ENCODE data around the gene NHSL2. TPM values are rescaled to one million over a fixed set of nuclear protein-coding genes. Genes with fewer than 3 reads are reported as not detected.
"Not testable (repeated sequence)": the region's sequence is repeated elsewhere in the genome, so short reads cannot be mapped to it uniquely, and the experiment has no call there.

The NHSL2 gene
- total and polyA plus RNA-seq, 8 donors = 7.0 to 15.3 (median 9.5) TPM

- H3K27me3 ChIP-seq = peaks cover 0 to 12% of the 10 kb centered on the region in 2 donors
- H3K27ac ChIP-seq = no peak overlapping the region
- H3K9me3 ChIP-seq = no peaks in the 10 kb centered on the region
- no peaks in the 10 kb centered on the region for H3K4me1 ChIP-seq
- H3K36me3 ChIP-seq = no peaks in the 10 kb centered on the region
- ATAC-seq = no peak
- H3K4me3 ChIP-seq = no peak overlapping the region
- DNase-seq = no peak
- TF ChIP-seq CTCF (IDR thresholded peaks at IDR 0.05) = no peak
- intact Hi-C loops (cut with DNase I) = no loop called here
These were observed 43.3 kb downstream of the NHSL2 start for GRCh38 chrX:71953946-71954345.

GRCh38 chrX:71954458-71954857 lies 43.8 kb downstream of the NHSL2 start:
- Histone ChIP-seq H3K27me3 (peaks cover 0 to 12% of the 10 kb centered on the region in 2 donors), H3K4me1 (no peaks in the 10 kb centered on the region), H3K4me3 (no peak overlapping the region), H3K36me3 (no peaks in the 10 kb centered on the region), H3K9me3 (no peaks in the 10 kb centered on the region), H3K27ac (no peak overlapping the region)
- ATAC-seq (no peak), DNase-seq (no peak)
- intact Hi-C loops (cut with DNase I) = no loop called here
- TF ChIP-seq CTCF (IDR thresholded peaks at IDR 0.05) = no peak

GRCh38 chrX:71955530-71956120 lies 45.0 kb downstream of the NHSL2 start:
- peaks cover 0 to 12% of the 10 kb centered on the region in 2 donors for H3K27me3 ChIP-seq
- DNase-seq (no peak), ATAC-seq (no peak)
- H3K36me3 ChIP-seq = no peaks in the 10 kb centered on the region
- H3K9me3 ChIP-seq = no peaks in the 10 kb centered on the region
- no peak overlapping the region for H3K27ac ChIP-seq
- H3K4me1 ChIP-seq = no peaks in the 10 kb centered on the region
- intact Hi-C loops (cut with DNase I) = no loop called here
- no peak overlapping the region for H3K4me3 ChIP-seq
- TF ChIP-seq CTCF (IDR thresholded peaks at IDR 0.05) = no peak

- no peak for DNase-seq
- H3K27me3 ChIP-seq = no peaks in the 10 kb centered on the region
- no peak for TF ChIP-seq CTCF (IDR thresholded peaks at IDR 0.05)
- no peak overlapping the region for H3K27ac ChIP-seq
- no peak for ATAC-seq
- intact Hi-C loops (cut with DNase I) = no loop called here
- H3K4me1 ChIP-seq = no peaks in the 10 kb centered on the region
- no peak overlapping the region for H3K4me3 ChIP-seq
- no peaks in the 10 kb centered on the region for H3K9me3 ChIP-seq
- H3K36me3 ChIP-seq = no peaks in the 10 kb centered on the region
These were observed 47.6 kb downstream of the NHSL2 start for GRCh38 chrX:71958281-71958675.

- H3K4me3 ChIP-seq; H3K27ac ChIP-seq; H3K4me1 ChIP-seq; H3K27me3 ChIP-seq; H3K9me3 ChIP-seq; H3K36me3 ChIP-seq; intact Hi-C loops (cut with DNase I); DNase-seq; ATAC-seq: not testable (repeated sequence)
These were observed 53.5 kb downstream of the NHSL2 start for GRCh38 chrX:71964184-71964583.

GRCh38 chrX:71974916-71975315 lies 64.3 kb downstream of the NHSL2 start:
- no peaks in the 10 kb centered on the region for H3K9me3 ChIP-seq

More at GRCh38 chrX:71974916-71975315, 64.3 kb downstream of the NHSL2 start:
- no peak overlapping the region for H3K4me3 ChIP-seq
- no peak for ATAC-seq
- H3K27ac ChIP-seq = no peak overlapping the region
- DNase-seq = no peak
- H3K36me3 ChIP-seq = no peaks in the 10 kb centered on the region
- peaks cover 0 to 5% of the 10 kb centered on the region in 2 donors for H3K27me3 ChIP-seq
- intact Hi-C loops (cut with DNase I) = no loop called here
- no peaks in the 10 kb centered on the region for H3K4me1 ChIP-seq
- TF ChIP-seq CTCF (IDR thresholded peaks at IDR 0.05) = no peak

Data from left lung (tissue), 10 donors.